A549 (cell line): ENCODE results near the gene HPN.

Source experiments
- EP300 ChIP-seq, 2 experiments: fragments of >200 bp; sonication (Bioruptor Twin); formaldehyde crosslinking; IDR thresholded peaks; 2 replicates in 1 of 2; 3 replicates in 1 of 2; pipeline ENCODE4 v1.6.1; 2016 to 2017
- REST ChIP-seq: fragments of 200-600 bp; sonication (generic); IDR thresholded peaks from 2 replicates; pipeline ENCODE4 v1.6.1; 2016; ENCODE audit warnings: antibody characterized with exemption, mild to moderate bottlenecking, moderate library complexity

DNA sequence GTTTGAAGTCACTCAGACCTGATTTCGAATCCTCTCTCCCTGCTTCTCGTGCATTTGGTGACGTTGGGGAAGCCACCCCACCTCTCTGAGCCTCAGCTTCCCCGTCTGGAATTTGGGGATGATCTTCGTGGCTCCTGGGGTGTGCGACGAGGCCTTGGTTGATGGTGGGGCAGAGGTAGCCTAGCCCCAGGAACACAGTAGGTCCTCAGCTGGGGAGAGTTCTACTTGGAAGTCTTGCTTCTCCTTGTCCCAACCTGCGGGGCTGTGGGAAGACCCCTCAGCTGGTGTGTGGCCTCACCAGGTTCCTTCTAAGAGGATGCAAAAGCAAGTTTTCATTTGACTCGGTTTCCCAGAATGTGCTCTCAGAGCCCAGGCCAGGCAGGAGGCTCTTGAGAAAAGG, 13.1 kb downstream of the HPN start:
- TF ChIP-seq REST (no peak), EP300 (IDR thresholded peaks at IDR 0.05) (no peak)
